ENCODE measurements around the gene MLXIP.
"Not testable (repeated sequence)": the region's sequence is repeated elsewhere in the genome, so short reads cannot be mapped to it uniquely, and the experiment has no call there.

DNA sequence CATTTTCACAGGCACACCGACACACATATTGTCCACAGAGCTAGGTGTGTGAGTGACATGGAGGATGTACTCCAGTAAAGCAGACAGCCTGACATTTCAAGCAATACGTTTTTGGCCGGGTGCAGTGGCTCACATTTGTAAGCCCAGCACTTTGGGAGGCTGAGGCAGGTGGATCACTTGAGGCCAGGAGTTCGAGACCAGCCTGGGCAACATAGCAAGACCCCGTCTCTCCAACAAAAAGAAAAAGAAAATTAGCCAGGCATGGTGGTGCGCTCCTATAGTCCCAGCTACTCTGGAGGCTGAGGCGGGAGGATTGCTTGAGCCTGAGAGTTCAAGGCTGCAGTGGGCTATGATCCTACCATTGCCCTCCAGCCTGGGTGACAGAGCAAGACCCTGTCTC lies 22.1 kb upstream of the MLXIP start:
- TF ChIP-seq, protein P1, sequence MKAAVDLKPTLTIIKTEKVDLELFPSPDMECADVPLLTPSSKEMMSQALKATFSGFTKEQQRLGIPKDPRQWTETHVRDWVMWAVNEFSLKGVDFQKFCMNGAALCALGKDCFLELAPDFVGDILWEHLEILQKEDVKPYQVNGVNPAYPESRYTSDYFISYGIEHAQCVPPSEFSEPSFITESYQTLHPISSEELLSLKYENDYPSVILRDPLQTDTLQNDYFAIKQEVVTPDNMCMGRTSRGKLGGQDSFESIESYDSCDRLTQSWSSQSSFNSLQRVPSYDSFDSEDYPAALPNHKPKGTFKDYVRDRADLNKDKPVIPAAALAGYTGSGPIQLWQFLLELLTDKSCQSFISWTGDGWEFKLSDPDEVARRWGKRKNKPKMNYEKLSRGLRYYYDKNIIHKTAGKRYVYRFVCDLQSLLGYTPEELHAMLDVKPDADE (IDR thresholded peaks at IDR 0.05) = not testable (repeated sequence)
- TF ChIP-seq, protein P2, sequence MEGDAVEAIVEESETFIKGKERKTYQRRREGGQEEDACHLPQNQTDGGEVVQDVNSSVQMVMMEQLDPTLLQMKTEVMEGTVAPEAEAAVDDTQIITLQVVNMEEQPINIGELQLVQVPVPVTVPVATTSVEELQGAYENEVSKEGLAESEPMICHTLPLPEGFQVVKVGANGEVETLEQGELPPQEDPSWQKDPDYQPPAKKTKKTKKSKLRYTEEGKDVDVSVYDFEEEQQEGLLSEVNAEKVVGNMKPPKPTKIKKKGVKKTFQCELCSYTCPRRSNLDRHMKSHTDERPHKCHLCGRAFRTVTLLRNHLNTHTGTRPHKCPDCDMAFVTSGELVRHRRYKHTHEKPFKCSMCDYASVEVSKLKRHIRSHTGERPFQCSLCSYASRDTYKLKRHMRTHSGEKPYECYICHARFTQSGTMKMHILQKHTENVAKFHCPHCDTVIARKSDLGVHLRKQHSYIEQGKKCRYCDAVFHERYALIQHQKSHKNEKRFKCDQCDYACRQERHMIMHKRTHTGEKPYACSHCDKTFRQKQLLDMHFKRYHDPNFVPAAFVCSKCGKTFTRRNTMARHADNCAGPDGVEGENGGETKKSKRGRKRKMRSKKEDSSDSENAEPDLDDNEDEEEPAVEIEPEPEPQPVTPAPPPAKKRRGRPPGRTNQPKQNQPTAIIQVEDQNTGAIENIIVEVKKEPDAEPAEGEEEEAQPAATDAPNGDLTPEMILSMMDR (conservative IDR thresholded peaks at IDR 0.05; ENCODE audit: low read depth in 2 of 2) = not testable (repeated sequence)
- not testable (repeated sequence) for TF ChIP-seq CREB1 (CRISPR knock-in tag; IDR thresholded peaks at IDR 0.05; ENCODE audit: low read depth); POLR2AphosphoS5 (IDR thresholded peaks at IDR 0.05; ENCODE audit: low read depth); EZH2phosphoT487 (IDR thresholded peaks at IDR 0.05; ENCODE audit: unreplicated experiment); ZNF114 (CRISPR knock-in tag; IDR thresholded peaks at IDR 0.05); NANOG (IDR thresholded peaks at IDR 0.05; ENCODE audit: borderline replicate concordance); EZH2 (IDR thresholded peaks at IDR 0.05; ENCODE audit: low read depth, unreplicated experiment); ZNF331 (CRISPR knock-in tag; IDR thresholded peaks at IDR 0.05; ENCODE audit: low read depth); JUNB (IDR thresholded peaks at IDR 0.05; ENCODE audit: unreplicated experiment); ZNF462 (CRISPR knock-in tag; IDR thresholded peaks at IDR 0.05)
- TF ChIP-seq, protein P3, sequence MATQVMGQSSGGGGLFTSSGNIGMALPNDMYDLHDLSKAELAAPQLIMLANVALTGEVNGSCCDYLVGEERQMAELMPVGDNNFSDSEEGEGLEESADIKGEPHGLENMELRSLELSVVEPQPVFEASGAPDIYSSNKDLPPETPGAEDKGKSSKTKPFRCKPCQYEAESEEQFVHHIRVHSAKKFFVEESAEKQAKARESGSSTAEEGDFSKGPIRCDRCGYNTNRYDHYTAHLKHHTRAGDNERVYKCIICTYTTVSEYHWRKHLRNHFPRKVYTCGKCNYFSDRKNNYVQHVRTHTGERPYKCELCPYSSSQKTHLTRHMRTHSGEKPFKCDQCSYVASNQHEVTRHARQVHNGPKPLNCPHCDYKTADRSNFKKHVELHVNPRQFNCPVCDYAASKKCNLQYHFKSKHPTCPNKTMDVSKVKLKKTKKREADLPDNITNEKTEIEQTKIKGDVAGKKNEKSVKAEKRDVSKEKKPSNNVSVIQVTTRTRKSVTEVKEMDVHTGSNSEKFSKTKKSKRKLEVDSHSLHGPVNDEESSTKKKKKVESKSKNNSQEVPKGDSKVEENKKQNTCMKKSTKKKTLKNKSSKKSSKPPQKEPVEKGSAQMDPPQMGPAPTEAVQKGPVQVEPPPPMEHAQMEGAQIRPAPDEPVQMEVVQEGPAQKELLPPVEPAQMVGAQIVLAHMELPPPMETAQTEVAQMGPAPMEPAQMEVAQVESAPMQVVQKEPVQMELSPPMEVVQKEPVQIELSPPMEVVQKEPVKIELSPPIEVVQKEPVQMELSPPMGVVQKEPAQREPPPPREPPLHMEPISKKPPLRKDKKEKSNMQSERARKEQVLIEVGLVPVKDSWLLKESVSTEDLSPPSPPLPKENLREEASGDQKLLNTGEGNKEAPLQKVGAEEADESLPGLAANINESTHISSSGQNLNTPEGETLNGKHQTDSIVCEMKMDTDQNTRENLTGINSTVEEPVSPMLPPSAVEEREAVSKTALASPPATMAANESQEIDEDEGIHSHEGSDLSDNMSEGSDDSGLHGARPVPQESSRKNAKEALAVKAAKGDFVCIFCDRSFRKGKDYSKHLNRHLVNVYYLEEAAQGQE (IDR thresholded peaks at IDR 0.05; ENCODE audit: unreplicated experiment) = not testable (repeated sequence)
